B cell (primary cell): ENCODE measurements around the gene GSKIP.

Source experiments
- CTCF ChIP-seq: fragments of 200-600 bp; IDR thresholded peaks from one replicate; pipeline ENCODE4 v1.8.0; 2022; ENCODE audit warnings: antibody characterized with exemption, mild to moderate bottlenecking
- EZH2 ChIP-seq: IDR thresholded peaks from 2 replicates; pipeline ENCODE4 v1.6.1; 2012; ENCODE audit warnings: borderline replicate concordance, low read depth, mild to moderate bottlenecking, moderate library complexity, low read length; ENCODE audit not compliant: insufficient read depth, poor library complexity, severe bottlenecking

GRCh38 chr14:96357216-96357615, 6.1 kb upstream of the GSKIP start:
- no peak for TF ChIP-seq CTCF
- no peak for TF ChIP-seq EZH2
